Transverse colon (tissue), 4 donors: ENCODE results near the gene UTF1.

Source experiments
- CTCF ChIP-seq, 5 experiments: fragments of 200-600 bp in 3 of 5; fragments of 450-650 bp in 2 of 5; sonication (generic) in 3 of 5; IDR thresholded peaks; 1 replicate in 2 of 5; 2 replicates in 3 of 5; pipeline ENCODE4 v1.5.1; 2016 to 2017; ENCODE audit warnings: antibody characterized with exemption in 5 of 5, inconsistent platforms in 3 of 5, mild to moderate bottlenecking in 2 of 5, moderate library complexity in 1 of 5
- EP300 ChIP-seq: sonication (generic); formaldehyde crosslinking; IDR thresholded peaks from one replicate; pipeline ENCODE4 v1.6.1; 2017; ENCODE audit warnings: antibody characterized with exemption, low read depth
- POLR2A ChIP-seq: fragments of 450-650 bp; IDR thresholded peaks from one replicate; pipeline ENCODE4 v1.6.1; 2016; ENCODE audit warnings: antibody characterized with exemption, mild to moderate bottlenecking, moderate library complexity
- POLR2AphosphoS5 ChIP-seq, 3 donors: sonication (generic); formaldehyde crosslinking; IDR thresholded peaks; one replicate each; pipeline ENCODE4 v1.6.1; 2016; ENCODE audit warnings: antibody characterized with exemption in 3 of 3

- TF ChIP-seq CTCF (IDR thresholded peaks at IDR 0.05) = no peak
- no peak for TF ChIP-seq POLR2A
- TF ChIP-seq EP300 = no peak
- no peak for TF ChIP-seq POLR2AphosphoS5 (IDR thresholded peaks at IDR 0.05)
Measured at GRCh38 chr10:133235265-133235855, 5.3 kb downstream of the UTF1 start.
